Right lobe of liver (tissue), 4 donors: ENCODE measurements around the gene MC2R.

Experiments
- POLR2A ChIP-seq: fragments of 450-650 bp; IDR thresholded peaks from one replicate; pipeline ENCODE4 v1.6.1; 2017; ENCODE audit warnings: antibody characterized with exemption, mild to moderate bottlenecking
- TF ChIP-seq, protein P1 (sequence below), 4 donors: fragments of 200-600 bp in 3 of 4; fragments of 450-650 bp in 1 of 4; IDR thresholded peaks; one replicate each; pipeline versions ENCODE4 v1.5.1 to v1.8.0; 2016 to 2022; ENCODE audit warnings: antibody characterized with exemption in 4 of 4, mild to moderate bottlenecking in 2 of 4
- donor health status: DM: no; HTN: no; CAD: no.
- donor health status: DM: no; HTN: no; CAD: no.
- donor health status: DM: no; HTN: yes; CAD: no.

DNA sequence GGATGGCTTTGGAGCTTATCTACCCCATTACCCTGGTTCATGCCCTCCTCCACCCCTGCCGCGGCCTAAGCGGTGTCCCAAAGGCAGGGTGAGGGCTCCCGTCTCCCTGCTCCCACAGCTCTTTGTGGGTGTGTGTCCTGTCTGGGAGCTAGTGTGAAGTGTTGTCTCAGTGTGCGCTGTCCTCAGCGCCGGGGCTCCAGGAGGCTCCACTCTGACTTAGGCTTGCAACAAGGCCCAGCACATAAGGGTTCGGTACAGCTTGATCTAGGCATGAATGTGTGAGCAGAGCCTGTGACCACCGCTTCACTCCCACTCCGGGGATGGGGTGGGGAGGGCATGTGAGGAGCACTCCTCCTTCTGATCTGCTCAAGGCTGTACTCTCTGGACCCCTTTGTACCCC, 1.2 kb downstream of the MC2R start:
- TF ChIP-seq, protein P1, sequence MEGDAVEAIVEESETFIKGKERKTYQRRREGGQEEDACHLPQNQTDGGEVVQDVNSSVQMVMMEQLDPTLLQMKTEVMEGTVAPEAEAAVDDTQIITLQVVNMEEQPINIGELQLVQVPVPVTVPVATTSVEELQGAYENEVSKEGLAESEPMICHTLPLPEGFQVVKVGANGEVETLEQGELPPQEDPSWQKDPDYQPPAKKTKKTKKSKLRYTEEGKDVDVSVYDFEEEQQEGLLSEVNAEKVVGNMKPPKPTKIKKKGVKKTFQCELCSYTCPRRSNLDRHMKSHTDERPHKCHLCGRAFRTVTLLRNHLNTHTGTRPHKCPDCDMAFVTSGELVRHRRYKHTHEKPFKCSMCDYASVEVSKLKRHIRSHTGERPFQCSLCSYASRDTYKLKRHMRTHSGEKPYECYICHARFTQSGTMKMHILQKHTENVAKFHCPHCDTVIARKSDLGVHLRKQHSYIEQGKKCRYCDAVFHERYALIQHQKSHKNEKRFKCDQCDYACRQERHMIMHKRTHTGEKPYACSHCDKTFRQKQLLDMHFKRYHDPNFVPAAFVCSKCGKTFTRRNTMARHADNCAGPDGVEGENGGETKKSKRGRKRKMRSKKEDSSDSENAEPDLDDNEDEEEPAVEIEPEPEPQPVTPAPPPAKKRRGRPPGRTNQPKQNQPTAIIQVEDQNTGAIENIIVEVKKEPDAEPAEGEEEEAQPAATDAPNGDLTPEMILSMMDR (IDR thresholded peaks at IDR 0.05), result no peak
- no peak for TF ChIP-seq POLR2A
